Tibial nerve (tissue), 4 donors: ENCODE results near the gene TPSD1. TPM values are rescaled to one million over a fixed set of nuclear protein-coding genes. Genes with fewer than 3 reads are reported as not detected.

ENCODE experiments used
- DNase-seq, 2 donors: peaks; one replicate each; pipeline ENCODE4 v3.0.0-alpha.2; 2019; ENCODE audit warnings: low spot score in 2 of 2
- H3K27ac ChIP-seq, 4 donors: fragments of 200-600 bp; sonication (generic) in 3 of 4; one replicate each; pipeline ENCODE4 v1.5.1; 2017 to 2019; ENCODE audit warnings: mild to moderate bottlenecking in 1 of 4
- H3K27me3 ChIP-seq, 2 donors: fragments of 200-600 bp; sonication (generic) in 1 of 2; one replicate each; pipeline versions ENCODE4 v1.5.1 to v1.6.0; 2017 to 2019
- H3K36me3 ChIP-seq, 3 donors: fragments of 200-600 bp; sonication (generic); one replicate each; pipeline ENCODE4 v1.5.1; 2018 to 2019
- H3K4me1 ChIP-seq, 4 donors: fragments of 200-600 bp; sonication (generic) in 3 of 4; one replicate each; pipeline ENCODE4 v1.5.1; 2017 to 2019
- H3K4me3 ChIP-seq, 4 donors: fragments of 200-600 bp; sonication (generic) in 3 of 4; one replicate each; pipeline ENCODE4 v1.5.1; 2017 to 2019; ENCODE audit warnings: mild to moderate bottlenecking in 1 of 4, moderate library complexity in 1 of 4
- H3K9me3 ChIP-seq, 4 donors: fragments of 200-600 bp; sonication (generic) in 3 of 4; one replicate each; pipeline ENCODE4 v1.5.1; 2017 to 2019
- CTCF ChIP-seq, 5 experiments: fragments of 200-600 bp in 3 of 5; fragments of 450-650 bp in 2 of 5; sonication (generic) in 3 of 5; IDR thresholded peaks; one replicate each; pipeline ENCODE4 v1.5.1; 2016 to 2019; ENCODE audit warnings: antibody characterized with exemption in 5 of 5, mild to moderate bottlenecking in 3 of 5, moderate library complexity in 2 of 5
- EP300 ChIP-seq, 2 donors: sonication (generic); formaldehyde crosslinking; IDR thresholded peaks; one replicate each; pipeline ENCODE4 v1.6.1; 2017; ENCODE audit warnings: antibody characterized with exemption in 2 of 2, mild to moderate bottlenecking in 1 of 2
- POLR2A ChIP-seq, 2 donors: fragments of 450-650 bp; IDR thresholded peaks; one replicate each; pipeline ENCODE4 v1.6.1; 2017; ENCODE audit warnings: antibody characterized with exemption in 2 of 2, mild to moderate bottlenecking in 2 of 2, moderate library complexity in 2 of 2
- whole genome bisulfite sequencing, 2 donors: methylation state at CpG; one replicate each; pipeline ENCODE4 v1.1.5; 2018; 5-methylcytosine and 5-hydroxymethylcytosine counted together
- total RNA-seq, 4 donors: library from RNA; depleted of rRNA; stranded (reverse); fragments of >200 nt; gene quantifications; one replicate each; pipeline ENCODE4 v1.1.0, GENCODE V29; 2016

Gene TPSD1
- total RNA-seq, 4 donors from 2014 or later = 2.7 to 14.0 (median 6.3) TPM; not detected in 1

GRCh38 chr16:1300664-1301476 lies 45.0 kb downstream of the TPSD1 start:
- H3K4me1 ChIP-seq = peaks cover 0 to 11% (median 4%) of the 10 kb centered on the region in 4 donors
- TF ChIP-seq POLR2A (IDR thresholded peaks at IDR 0.05) = no peak
- TF ChIP-seq EP300 (IDR thresholded peaks at IDR 0.05) = no peak
- TF ChIP-seq CTCF (IDR thresholded peaks at IDR 0.05) = peak; percentile 64 to 79 (median 76)
- H3K4me3 ChIP-seq = no peak overlapping the region
- no peaks in the 10 kb centered on the region for H3K36me3 ChIP-seq
- WGBS, 2 donors = 9 to 22% methylated on average over 15 to 19 of the region's 42 CpGs
- peaks cover 0 to 70% of the 10 kb centered on the region in 2 donors for H3K27me3 ChIP-seq
- DNase-seq = no peak
- H3K27ac ChIP-seq = no peak overlapping the region
- no peaks in the 10 kb centered on the region for H3K9me3 ChIP-seq

- WGBS, 2 donors = 65 to 70% methylated on average over 12 of the region's 12 CpGs
- H3K27me3 ChIP-seq = peaks cover 0 to 65% of the 10 kb centered on the region in 2 donors
Measured at GRCh38 chr16:1301562-1301961, 45.7 kb downstream of the TPSD1 start.

DNA sequence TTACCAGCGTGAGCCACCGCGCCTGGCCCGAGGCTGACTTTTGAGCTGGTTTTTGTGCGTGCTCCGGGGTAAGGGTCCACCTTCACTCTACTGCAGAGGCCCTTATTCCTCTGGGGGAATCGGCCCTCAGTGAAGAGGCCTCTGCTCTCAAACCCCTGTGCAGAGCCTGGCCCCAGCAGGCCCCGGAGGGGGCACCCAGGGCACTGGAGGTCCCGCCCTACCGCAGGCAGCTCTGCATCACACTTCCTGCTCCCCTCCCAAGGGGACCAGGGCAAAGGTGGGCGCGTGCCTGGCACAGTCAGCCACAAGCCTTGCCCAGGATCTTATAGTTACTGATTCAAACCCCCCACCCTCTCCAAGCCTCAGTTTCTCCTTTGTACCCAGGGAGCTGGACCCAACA lies 50.0 kb downstream of the TPSD1 start:
- TF ChIP-seq EP300 (IDR thresholded peaks at IDR 0.05) (no peak), POLR2A (IDR thresholded peaks at IDR 0.05) (no peak), CTCF (IDR thresholded peaks at IDR 0.05) (no peak)
- Histone ChIP-seq H3K9me3 (no peaks in the 10 kb centered on the region), H3K27me3 (peaks cover 0 to 28% of the 10 kb centered on the region in 2 donors), H3K4me3 (no peak overlapping the region), H3K27ac (no peak overlapping the region), H3K4me1 (peaks cover 0 to 19% (median 4%) of the 10 kb centered on the region in 4 donors), H3K36me3 (no peaks in the 10 kb centered on the region)
- DNase-seq = no peak
- 58 to 61% methylated on average over 12 of the region's 12 CpGs for WGBS, 2 donors

More at GRCh38 chr16:1301562-1301961, 45.7 kb downstream of the TPSD1 start:
- H3K27ac ChIP-seq = no peak overlapping the region
- peaks cover 0 to 11% (median 4%) of the 10 kb centered on the region in 4 donors for H3K4me1 ChIP-seq
- no peaks in the 10 kb centered on the region for H3K9me3 ChIP-seq
- H3K36me3 ChIP-seq = no peaks in the 10 kb centered on the region
- no peak for DNase-seq
- TF ChIP-seq EP300 (IDR thresholded peaks at IDR 0.05) = no peak
- no peak for TF ChIP-seq POLR2A (IDR thresholded peaks at IDR 0.05)
- no peak for TF ChIP-seq CTCF (IDR thresholded peaks at IDR 0.05)
- H3K4me3 ChIP-seq = no peak overlapping the region

DNA sequence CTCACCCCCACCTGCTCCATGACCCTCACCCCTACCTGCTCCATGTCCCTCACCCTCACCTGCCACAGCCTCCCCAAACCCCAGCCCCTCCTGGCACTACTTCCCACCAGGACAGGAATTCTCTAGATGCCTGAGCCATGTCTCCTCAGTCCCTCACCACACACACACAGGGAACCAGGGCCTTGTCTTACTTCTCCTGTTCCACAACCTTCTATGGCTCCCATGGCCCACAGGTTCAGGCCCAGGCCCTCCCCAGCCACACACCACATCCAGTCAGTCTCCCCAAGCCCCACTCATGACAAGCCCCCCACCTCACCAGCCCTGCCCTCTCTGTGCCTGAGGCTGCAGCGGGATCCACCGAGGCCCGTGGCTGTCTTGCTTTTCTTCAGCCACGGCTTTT lies 50.5 kb downstream of the TPSD1 start:
- TF ChIP-seq POLR2A (IDR thresholded peaks at IDR 0.05) (no peak), CTCF (IDR thresholded peaks at IDR 0.05) (no peak), EP300 (IDR thresholded peaks at IDR 0.05) (no peak)
- Histone ChIP-seq H3K27ac (no peak overlapping the region), H3K9me3 (no peaks in the 10 kb centered on the region), H3K27me3 (peaks cover 0 to 23% of the 10 kb centered on the region in 2 donors), H3K4me3 (no peak overlapping the region), H3K36me3 (no peaks in the 10 kb centered on the region), H3K4me1 (peaks cover 1 to 19% (median 7%) of the 10 kb centered on the region in 4 donors)
- WGBS, 2 donors = 62 to 63% methylated on average over 4 of the region's 4 CpGs
- no peak for DNase-seq
